Fibroblast of the aortic adventitia (primary cell): ENCODE results near the gene FBXW12. TPM values are rescaled to one million over a fixed set of nuclear protein-coding genes. Genes with fewer than 3 reads are reported as not detected.
A peak's percentile ranks its signal among the peaks of the same experiment; 100 is the strongest.
"Not testable (repeated sequence)": the region's sequence is repeated elsewhere in the genome, so short reads cannot be mapped to it uniquely, and the experiment has no call there.

ENCODE experiments used
- DNase-seq: peaks from one replicate; pipeline ENCODE4 v3.0.0-alpha.2; 2010; ENCODE audit warnings: low read depth
- H3K4me3 ChIP-seq: 2 replicates; pipeline ENCODE4 v1.5.1; 2011; ENCODE audit warnings: low read depth, mild to moderate bottlenecking, control low read depth, low read length, moderate library complexity
- CTCF ChIP-seq: IDR thresholded peaks from 2 replicates; pipeline ENCODE4 v1.5.1; 2011; ENCODE audit warnings: mild to moderate bottlenecking, low read length, control low read depth, inconsistent platforms; ENCODE audit not compliant: insufficient read depth
- total RNA-seq: library from RNA; depleted of rRNA; stranded (reverse); fragments of >200 nt; gene quantifications from 2 replicates; pipeline ENCODE4 v1.2.3, GENCODE V29; 2012; ENCODE audit warnings: low replicate concordance

Gene FBXW12
- total RNA-seq: 0.27 TPM in 1 of 2 replicates, not detected in the other

DNA sequence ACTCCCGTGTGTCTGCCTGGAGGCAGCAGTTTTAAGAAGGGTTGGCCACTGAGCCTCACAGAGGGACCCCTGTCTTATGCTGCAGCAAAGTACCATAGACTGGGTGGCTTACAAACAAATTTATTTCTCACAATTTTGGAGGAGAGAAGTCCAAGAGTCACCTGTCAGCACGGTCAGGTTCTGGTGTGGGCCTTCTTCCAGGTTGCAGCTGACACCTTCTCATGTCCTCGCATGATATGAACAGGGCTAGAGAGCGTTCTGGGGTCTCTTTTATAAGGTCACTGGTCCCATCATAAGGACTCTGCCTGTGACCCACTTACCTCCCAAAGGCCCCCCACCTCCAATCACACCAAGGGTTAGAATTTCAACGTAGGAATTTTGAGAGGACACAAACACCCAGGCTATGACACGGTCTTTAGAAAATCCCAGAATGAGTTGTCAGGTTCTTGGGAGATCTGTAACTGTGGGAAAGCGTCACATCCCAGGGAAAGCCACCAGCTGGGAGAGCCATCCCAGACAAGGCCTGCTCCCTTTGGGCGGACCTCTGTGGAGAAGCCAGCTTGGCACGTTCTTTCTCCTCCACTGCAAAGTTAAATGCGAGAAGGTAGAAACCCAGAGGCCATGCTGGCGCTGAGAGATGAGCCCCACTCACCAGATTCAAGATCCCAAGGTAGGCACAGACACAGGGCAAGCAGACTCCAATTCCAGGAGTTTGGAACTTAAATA is at the start of gene FBXW12:
Gene FBXW12 (plus strand): TSS at position 569 of the 726 bp plus-strand sequence. CDS start 549 bp downstream, outside the sequence.
- TF ChIP-seq CTCF: no peak
- no peak within 1 kb of the TSS for H3K4me3 ChIP-seq
- DNase-seq: no peak

DNA sequence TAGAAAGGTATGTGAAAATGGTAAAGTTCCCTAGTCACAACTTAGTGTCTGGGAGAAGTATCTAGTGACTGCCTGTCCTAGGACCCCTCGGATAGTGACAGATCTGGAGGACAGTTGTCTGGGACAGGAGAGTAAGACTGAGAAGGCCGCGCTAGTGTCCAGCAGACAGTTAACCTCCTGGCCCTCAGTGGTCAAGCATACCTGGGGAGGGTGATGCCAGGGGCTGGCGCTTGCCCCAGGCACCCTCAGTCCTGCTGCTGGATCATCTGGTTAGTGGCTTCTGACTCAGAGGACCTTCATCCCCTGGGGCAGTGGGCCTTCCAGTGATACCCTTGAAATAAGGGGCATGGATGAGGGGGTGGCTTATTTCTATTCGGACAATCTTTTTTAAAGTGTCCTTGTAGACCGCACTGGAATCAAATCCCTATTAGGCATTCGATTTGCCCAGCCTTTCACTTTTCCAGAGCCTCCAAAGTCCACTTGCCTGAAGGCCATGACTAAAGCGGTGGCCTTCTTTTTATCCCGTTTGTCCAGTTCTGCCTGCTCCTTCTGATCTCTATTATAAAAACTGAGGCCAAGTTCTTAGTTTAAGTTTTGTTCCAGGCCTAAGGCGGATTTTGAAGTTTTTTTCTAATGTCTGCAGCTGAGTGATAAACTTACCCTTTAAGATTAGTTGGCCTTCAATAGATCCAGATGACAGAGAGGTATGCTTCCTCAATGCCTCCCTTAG is 40.1 kb upstream of the FBXW12 start:
- not testable (repeated sequence) for H3K4me3 ChIP-seq, DNase-seq

DNA sequence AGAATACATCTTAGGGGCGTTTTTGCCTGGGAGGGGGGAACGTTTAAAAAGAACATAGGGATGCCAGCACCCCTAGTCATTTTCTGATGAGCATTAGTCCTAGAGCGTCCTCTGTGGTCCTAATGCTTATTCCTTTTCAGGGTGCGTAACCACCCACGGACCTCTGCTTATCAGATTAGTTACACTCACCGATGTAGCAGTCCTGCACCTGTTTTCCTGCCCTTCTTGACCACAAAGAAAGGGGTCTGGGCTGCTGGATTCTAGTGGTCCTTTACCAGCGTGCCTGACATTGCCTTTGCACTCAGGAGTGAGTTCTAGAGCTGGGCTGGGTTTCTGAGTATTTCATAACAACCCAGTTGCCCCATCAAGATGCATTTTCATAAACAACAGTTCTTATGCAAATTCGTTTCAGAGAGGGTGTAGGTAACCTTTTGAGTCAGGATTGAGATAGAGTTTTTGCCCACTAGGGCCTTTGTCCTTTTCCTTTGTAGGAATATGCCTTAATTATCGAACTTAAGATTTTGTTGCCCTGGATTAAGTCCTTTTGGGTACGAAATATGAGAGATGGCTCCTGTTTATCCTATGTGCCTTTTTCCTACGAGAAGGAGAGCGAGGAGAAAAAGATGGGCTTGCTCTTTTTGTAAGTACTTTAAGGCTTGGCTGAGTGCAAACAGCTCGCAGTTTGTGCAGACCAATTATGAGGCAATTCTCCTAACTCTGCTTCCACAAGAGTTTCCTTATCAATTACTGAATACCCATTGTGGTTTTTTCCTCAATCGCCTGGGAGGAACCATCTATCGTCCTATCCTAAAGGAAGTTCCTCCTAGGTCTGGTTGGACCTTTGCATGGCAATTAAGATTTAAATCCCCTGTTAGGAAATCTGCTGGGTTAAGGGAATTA is 38.4 kb upstream of the FBXW12 start, which contains the start of gene SPINK8:
Gene SPINK8 (minus strand): TSS at position 316 of the 900 bp plus-strand sequence. CDS start 5,320 bp downstream, outside the sequence.
- H3K4me3 ChIP-seq, DNase-seq: not testable (repeated sequence)

DNA sequence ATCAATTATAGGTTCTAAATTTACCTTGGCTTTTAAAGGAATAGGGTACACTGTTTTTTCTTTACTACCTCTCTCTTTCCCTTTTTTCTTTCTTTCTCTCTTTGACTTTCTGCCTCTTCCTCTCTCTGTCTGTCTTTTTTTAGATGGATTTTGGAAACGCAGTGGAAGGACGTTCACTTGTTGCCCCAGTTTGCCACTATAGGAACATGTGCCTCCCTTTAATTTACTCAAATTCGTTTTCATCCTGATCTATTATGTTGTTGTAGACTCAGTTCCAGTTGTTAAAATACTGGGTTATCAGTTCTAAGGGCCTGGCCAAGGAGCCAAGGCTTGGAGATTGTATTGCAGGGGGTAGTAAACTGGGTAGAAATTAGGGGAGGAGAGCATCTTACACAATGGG is 37.4 kb upstream of the FBXW12 start:
- TF ChIP-seq CTCF: no peak
- H3K4me3 ChIP-seq: no peak overlapping the region
- no peak for DNase-seq

GRCh38 chr3:48335286-48335685 is 36.7 kb upstream of the FBXW12 start:
- H3K4me3 ChIP-seq, DNase-seq: not testable (repeated sequence)

- peak; percentile 18 for DNase-seq
- not testable (repeated sequence) for H3K4me3 ChIP-seq
These were observed 34.5 kb upstream of the FBXW12 start for GRCh38 chr3:48337536-48337935.

- TF ChIP-seq CTCF: no peak
- no peak overlapping the region for H3K4me3 ChIP-seq
- no peak for DNase-seq
These were observed 33.4 kb upstream of the FBXW12 start for GRCh38 chr3:48338635-48339034.

- DNase-seq: no peak
- no peak overlapping the region for H3K4me3 ChIP-seq
- TF ChIP-seq CTCF: no peak
These were observed 28.6 kb upstream of the FBXW12 start for GRCh38 chr3:48343432-48343831.
